ENCODE data around the gene NTHL1. TPM values are rescaled to one million over a fixed set of nuclear protein-coding genes. Genes with fewer than 3 reads are reported as not detected.

Gene NTHL1
- total RNA-seq, 2 donors from 2014 or later, result 43.2 to 46.1 TPM

DNA sequence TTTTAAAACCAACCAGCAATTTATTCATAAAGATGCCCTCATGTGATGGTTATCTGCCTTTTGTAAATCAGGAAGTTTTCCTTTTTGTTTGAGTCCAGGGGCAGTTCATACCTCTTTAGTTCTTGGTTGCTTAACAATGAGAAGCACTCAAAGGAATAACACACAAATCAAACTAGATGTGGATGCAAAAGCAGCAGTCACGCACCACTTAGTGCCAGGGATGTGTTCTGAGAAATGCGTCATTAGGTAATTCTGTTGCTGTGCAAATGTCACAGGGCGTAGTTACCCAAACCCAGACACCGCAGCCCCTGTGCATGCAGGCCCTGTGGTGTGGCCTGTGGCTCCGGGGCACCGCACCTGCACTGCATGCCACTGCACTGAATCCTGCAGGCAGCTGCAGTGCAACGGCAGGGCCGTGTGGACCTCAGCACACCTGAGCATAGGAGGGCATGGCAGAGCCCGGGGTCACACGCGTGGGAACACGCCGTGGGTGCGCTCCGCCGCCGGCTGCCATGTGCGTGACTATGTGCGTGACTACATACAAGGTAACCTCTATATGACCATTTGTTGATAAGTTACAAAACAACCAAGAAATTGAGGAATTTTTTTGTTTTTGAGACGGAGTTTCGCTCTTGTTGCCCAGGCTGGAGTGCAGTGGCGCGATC is 48.4 kb upstream of the NTHL1 start:
- H3K4me1 Mint-ChIP-seq, result no peaks in the 10 kb centered on the region
- H3K27me3 Mint-ChIP-seq (ENCODE audit: insufficient read depth), result no peaks in the 10 kb centered on the region
- H3K27me3 ChIP-seq (ENCODE audit: control insufficient read depth, insufficient read depth, low read length, poor library complexity, severe bottlenecking), result no peaks in the 10 kb centered on the region
- peaks cover 7% of the 10 kb centered on the region for H3K36me3 ChIP-seq (ENCODE audit: control insufficient read depth, insufficient read depth, low read length)
- H3K36me3 Mint-ChIP-seq (ENCODE audit: low read depth), result peaks cover 30% of the 10 kb centered on the region
- no peaks in the 10 kb centered on the region for H3K9me3 ChIP-seq (ENCODE audit: control insufficient read depth, low read length)
- no peak overlapping the region for H3K27ac ChIP-seq (ENCODE audit: low read depth, low read length)
- TF ChIP-seq, protein P1, sequence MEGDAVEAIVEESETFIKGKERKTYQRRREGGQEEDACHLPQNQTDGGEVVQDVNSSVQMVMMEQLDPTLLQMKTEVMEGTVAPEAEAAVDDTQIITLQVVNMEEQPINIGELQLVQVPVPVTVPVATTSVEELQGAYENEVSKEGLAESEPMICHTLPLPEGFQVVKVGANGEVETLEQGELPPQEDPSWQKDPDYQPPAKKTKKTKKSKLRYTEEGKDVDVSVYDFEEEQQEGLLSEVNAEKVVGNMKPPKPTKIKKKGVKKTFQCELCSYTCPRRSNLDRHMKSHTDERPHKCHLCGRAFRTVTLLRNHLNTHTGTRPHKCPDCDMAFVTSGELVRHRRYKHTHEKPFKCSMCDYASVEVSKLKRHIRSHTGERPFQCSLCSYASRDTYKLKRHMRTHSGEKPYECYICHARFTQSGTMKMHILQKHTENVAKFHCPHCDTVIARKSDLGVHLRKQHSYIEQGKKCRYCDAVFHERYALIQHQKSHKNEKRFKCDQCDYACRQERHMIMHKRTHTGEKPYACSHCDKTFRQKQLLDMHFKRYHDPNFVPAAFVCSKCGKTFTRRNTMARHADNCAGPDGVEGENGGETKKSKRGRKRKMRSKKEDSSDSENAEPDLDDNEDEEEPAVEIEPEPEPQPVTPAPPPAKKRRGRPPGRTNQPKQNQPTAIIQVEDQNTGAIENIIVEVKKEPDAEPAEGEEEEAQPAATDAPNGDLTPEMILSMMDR (conservative IDR thresholded peaks at IDR 0.05), result no peak
- H3K4me3 ChIP-seq (ENCODE audit: low read length), result no peak overlapping the region
- WGBS, 2 experiments (ENCODE audit: insufficient coverage in 1 of 2, insufficient read length in 1 of 2), result 97 to 98% methylated on average over 23 of the region's 23 CpGs
- no peaks in the 10 kb centered on the region for H3K9me3 Mint-ChIP-seq
- no peak overlapping the region for H3K27ac Mint-ChIP-seq
- H3K9ac ChIP-seq (ENCODE audit: extremely low read depth, low read length, poor library complexity, severe bottlenecking), result no peak overlapping the region
- H3K4me3 Mint-ChIP-seq, result no peak overlapping the region
- DNase-seq, result no peak
- H3K4me1 ChIP-seq (ENCODE audit: control insufficient read depth, insufficient read depth, low read length), result peaks cover 8% of the 10 kb centered on the region

DNA sequence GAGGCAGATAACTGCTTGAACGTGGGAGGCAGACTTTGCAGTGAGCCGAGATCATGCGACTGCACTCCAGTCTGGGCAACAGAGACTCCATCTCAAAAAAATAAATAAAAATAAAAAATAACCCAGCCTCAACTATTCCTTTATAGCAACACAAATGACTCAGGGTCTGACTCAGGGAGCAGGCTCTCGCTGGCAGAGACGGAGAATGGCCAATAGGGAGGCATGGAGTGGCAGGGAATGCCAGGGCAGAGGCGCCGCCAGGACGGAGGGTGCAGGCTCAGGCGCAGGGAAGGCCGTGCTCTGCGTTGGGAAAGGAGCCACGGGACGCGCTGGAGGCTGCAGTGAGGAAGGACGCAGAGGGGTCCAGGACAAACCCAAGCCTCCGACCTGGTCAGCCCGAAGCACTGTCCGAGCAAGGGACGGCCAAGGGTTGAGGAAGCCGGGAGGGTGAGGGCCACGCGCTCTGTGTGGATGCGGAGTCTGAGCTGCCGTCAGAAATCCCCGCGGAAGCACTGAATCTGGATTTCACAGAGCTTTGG is 47.8 kb upstream of the NTHL1 start:
- Histone ChIP-seq H3K36me3 (ENCODE audit: control insufficient read depth, insufficient read depth, low read length) (peaks cover 7% of the 10 kb centered on the region), H3K27ac (ENCODE audit: low read depth, low read length) (no peak overlapping the region), H3K9me3 (ENCODE audit: control insufficient read depth, low read length) (no peaks in the 10 kb centered on the region), H3K27me3 (ENCODE audit: control insufficient read depth, insufficient read depth, low read length, poor library complexity, severe bottlenecking) (no peaks in the 10 kb centered on the region), H3K4me3 (ENCODE audit: low read length) (no peak overlapping the region), H3K9ac (ENCODE audit: extremely low read depth, low read length, poor library complexity, severe bottlenecking) (no peak overlapping the region), H3K4me1 (ENCODE audit: control insufficient read depth, insufficient read depth, low read length) (peaks cover 8% of the 10 kb centered on the region)
- Mint-ChIP-seq H3K27ac (no peak overlapping the region), H3K4me3 (no peak overlapping the region), H3K9me3 (no peaks in the 10 kb centered on the region), H3K4me1 (no peaks in the 10 kb centered on the region), H3K36me3 (ENCODE audit: low read depth) (peaks cover 24% of the 10 kb centered on the region), H3K27me3 (ENCODE audit: insufficient read depth) (no peaks in the 10 kb centered on the region)
- TF ChIP-seq, protein P1 (conservative IDR thresholded peaks at IDR 0.05), result no peak
- 96% methylated on average over 20 to 26 of the region's 26 CpGs for WGBS, 2 experiments (ENCODE audit: insufficient coverage in 1 of 2, insufficient read length in 1 of 2)
- no peak for DNase-seq

DNA sequence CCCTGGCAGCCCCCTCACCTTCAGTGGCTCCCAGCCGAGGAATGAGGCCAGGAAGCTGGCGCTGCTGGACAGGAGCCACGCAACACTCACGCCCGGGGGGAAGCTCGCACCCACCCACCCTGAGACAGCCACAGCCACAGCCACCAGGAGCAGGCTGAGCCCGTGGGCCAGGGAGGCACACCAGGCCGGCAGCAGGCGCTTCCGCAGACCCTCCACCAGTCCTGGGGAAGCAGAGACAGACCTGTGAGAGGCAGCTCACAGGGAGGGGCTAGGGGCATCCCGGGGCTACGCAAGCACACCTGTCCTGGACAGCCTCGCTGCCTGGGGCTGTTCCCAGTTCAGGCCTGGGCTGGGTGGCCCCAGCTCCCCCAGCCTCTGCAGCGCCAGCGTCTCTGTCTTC is 46.2 kb upstream of the NTHL1 start:
- H3K9me3 Mint-ChIP-seq, result no peaks in the 10 kb centered on the region
- no peaks in the 10 kb centered on the region for H3K4me1 Mint-ChIP-seq
- Histone ChIP-seq H3K9me3 (ENCODE audit: control insufficient read depth, low read length) (no peaks in the 10 kb centered on the region), H3K4me1 (ENCODE audit: control insufficient read depth, insufficient read depth, low read length) (peaks cover 8% of the 10 kb centered on the region), H3K27ac (ENCODE audit: low read depth, low read length) (no peak overlapping the region), H3K4me3 (ENCODE audit: low read length) (no peak overlapping the region), H3K36me3 (ENCODE audit: control insufficient read depth, insufficient read depth, low read length) (peaks cover 14% of the 10 kb centered on the region), H3K9ac (ENCODE audit: extremely low read depth, low read length, poor library complexity, severe bottlenecking) (no peak overlapping the region), H3K27me3 (ENCODE audit: control insufficient read depth, insufficient read depth, low read length, poor library complexity, severe bottlenecking) (no peaks in the 10 kb centered on the region)
- peaks cover 25% of the 10 kb centered on the region for H3K36me3 Mint-ChIP-seq (ENCODE audit: low read depth)
- no peaks in the 10 kb centered on the region for H3K27me3 Mint-ChIP-seq (ENCODE audit: insufficient read depth)
- DNase-seq, result no peak
- TF ChIP-seq, protein P1 (conservative IDR thresholded peaks at IDR 0.05), result no peak
- H3K4me3 Mint-ChIP-seq, result no peak overlapping the region
- no peak overlapping the region for H3K27ac Mint-ChIP-seq
- WGBS, 2 experiments (ENCODE audit: insufficient coverage in 1 of 2, insufficient read length in 1 of 2), result 92 to 96% methylated on average over 7 to 15 of the region's 15 CpGs

All from endodermal cell (in vitro differentiated cells).